GM12878 (cell line): ENCODE results near the gene TAF11L5.

Source experiments
- CTCF ChIP-seq, 3 experiments: IDR thresholded peaks in 2 of 3; conservative IDR thresholded peaks in 1 of 3; 2 replicates each; pipeline ENCODE4 v1.5.1; 2011; ENCODE audit warnings: low read depth in 3 of 3, low read length in 3 of 3, mild to moderate bottlenecking in 3 of 3, control low read depth in 2 of 3, moderate library complexity in 2 of 3, inconsistent platforms in 1 of 3, mixed read lengths in 1 of 3; ENCODE audit not compliant: control insufficient read depth in 2 of 3, insufficient read depth in 1 of 3; ENCODE audit errors: extremely low read depth in 1 of 3
- EZH2 ChIP-seq: IDR thresholded peaks from 2 replicates; pipeline ENCODE4 v1.6.1; 2012; ENCODE audit warnings: low read depth, mild to moderate bottlenecking, control low read depth, inconsistent platforms, low read length, borderline replicate concordance; ENCODE audit not compliant: control insufficient read depth
- JUND ChIP-seq: IDR thresholded peaks from 2 replicates; pipeline ENCODE4 v1.6.1; 2012; ENCODE audit warnings: low read depth, mild to moderate bottlenecking, low read length, improper control_type of control experiment, moderate library complexity
- KLF5 ChIP-seq: fragments of 450-650 bp; IDR thresholded peaks from 2 replicates; pipeline ENCODE4 v1.6.1; 2014; ENCODE audit warnings: mild to moderate bottlenecking; ENCODE audit not compliant: partially characterized antibody
- MXI1 ChIP-seq: fragments of 150-350 bp; IDR thresholded peaks from 2 replicates; pipeline ENCODE4 v1.6.1; 2011; ENCODE audit warnings: low read depth, mild to moderate bottlenecking, inconsistent platforms, low read length, improper control_type of control experiment
- POLR2A ChIP-seq: IDR thresholded peaks from 2 replicates; pipeline ENCODE4 v1.6.1; 2011; ENCODE audit warnings: low read depth, mild to moderate bottlenecking, low read length

- TF ChIP-seq KLF5 (no peak), CTCF (IDR thresholded peaks at IDR 0.05 in 2 of 3, conservative IDR thresholded peaks at IDR 0.05 in 1 of 3; ENCODE audit: control insufficient read depth in 2 of 3, extremely low read depth in 1 of 3, insufficient read depth in 1 of 3, low read depth in 3 of 3, low read length in 3 of 3) (no peak), JUND (no peak), POLR2A (no peak), MXI1 (no peak), EZH2 (no peak)
Observed at GRCh38 chr5:17481378-17481777, 43.7 kb upstream of the TAF11L5 start.
